Measurements from ENCODE around the gene IFIT1. TPM values are rescaled to one million over a fixed set of nuclear protein-coding genes. Genes with fewer than 3 reads are reported as not detected.

IFIT1 gene
- total and polyA plus RNA-seq, 9 of the 15 experiments (the other 6 are each of a cell fraction or from before 2014, with no cell fraction given), result 0.03 to 0.40 (median 0.18) TPM

GRCh38 chr10:89374713-89375141 lies 17.7 kb upstream of the IFIT1 start (continued):
- TF ChIP-seq TBL1XR1 (IDR thresholded peaks at IDR 0.05; ENCODE audit: low read length in 2 of 2), result no peak
- TF ChIP-seq HMG20A (CRISPR knock-in tag; conservative IDR thresholded peaks at IDR 0.05), result no peak
- TF ChIP-seq SMAD1 (IDR thresholded peaks at IDR 0.05; ENCODE audit: low read depth, low read length, partially characterized antibody), result no peak
- no peak for TF ChIP-seq E4F1 (CRISPR knock-in tag; IDR thresholded peaks at IDR 0.05; ENCODE audit: borderline replicate concordance)
- TF ChIP-seq ARID1B (IDR thresholded peaks at IDR 0.05), result peak; percentile 78
- TF ChIP-seq CBFA2T2 (conservative IDR thresholded peaks at IDR 0.05), result peak; percentile 76

GRCh38 chr10:89377705-89378637 lies 14.5 kb upstream of the IFIT1 start, which contains the start of gene IFIT1B:
IFIT1B (plus strand) TSS chr10:89378056; CDS start chr10:89378136, 80 bp downstream.
- no peaks in the 10 kb centered on the region for H3K36me3 ChIP-seq (ENCODE audit: control insufficient read depth, insufficient read depth, low read length)
- no peaks in the 10 kb centered on the region for H3K79me2 ChIP-seq (ENCODE audit: control insufficient read depth, insufficient read depth, low read length)
- H3K9me1 ChIP-seq (ENCODE audit: control insufficient read depth, insufficient read depth, low read length), result no peaks in the 10 kb centered on the region
- H3K27me3 ChIP-seq (ENCODE audit: control insufficient read depth in 2 of 2, insufficient read depth in 2 of 2, low read length in 2 of 2), result no peaks in the 10 kb centered on the region
- POLR2A ChIA-PET, result no interaction called here
- no peaks in the 10 kb centered on the region for H3K9me3 ChIP-seq (replicated peaks; ENCODE audit: control insufficient read depth, insufficient read depth, low read depth, low read length)
- H3K4me2 ChIP-seq (ENCODE audit: insufficient read depth, low read length), result no peak within 1 kb of the TSS
- CTCF ChIA-PET (ENCODE audit: low intra/inter-chr PET ratio), result no interaction called here
- no peak within 1 kb of the TSS for H2AFZ ChIP-seq (ENCODE audit: low read depth, low read length)
- 38% methylated on average over 4 of the region's 5 CpGs for WGBS (ENCODE audit: insufficient coverage, low coverage, missing lambda C conversion rate)
- in situ Hi-C loops (cut with MboI) (no loop called here), intact Hi-C loops (cut with micrococcal nuclease) (no loop called here)
- no peak within 1 kb of the TSS for H3K4me3 ChIP-seq
- DNase-seq (ENCODE audit: extremely low read depth in 1 of 4, low spot score in 3 of 4), result no peak
- no peak for FAIRE-seq
- no peak within 1 kb of the TSS for H3K9ac ChIP-seq (ENCODE audit: insufficient read depth in 1 of 2, low read depth in 2 of 2, low read length in 2 of 2)
- H3K4me1 ChIP-seq (replicated peaks in 1 of 2; ENCODE audit: control insufficient read depth in 2 of 2, insufficient read depth in 2 of 2, low read length in 2 of 2), result peaks cover 0 to 14% of the 10 kb centered on the region in 2 experiments; a peak in 3 of 5 replicates
- no TSS peak for BruUV-seq (replicated peaks)
- no peak for ATAC-seq
- H4K20me1 ChIP-seq (replicated peaks; ENCODE audit: control insufficient read depth, insufficient read depth, low read length), result no peaks in the 10 kb centered on the region
- H3K27ac ChIP-seq (ENCODE audit: extremely low read depth, low read depth, low read length), result no peak within 1 kb of the TSS
- TF ChIP-seq NR2C1 (IDR thresholded peaks at IDR 0.05) (no peak), NR2C1 (tag; IDR thresholded peaks at IDR 0.05) (no peak), TAF7 (tag; IDR thresholded peaks at IDR 0.05) (no peak), C11orf30 (IDR thresholded peaks at IDR 0.05; ENCODE audit: low read depth) (no peak), ZNF146 (CRISPR knock-in tag; IDR thresholded peaks at IDR 0.05; ENCODE audit: unreplicated experiment) (no peak), EHMT2 (IDR thresholded peaks at IDR 0.05) (peak; percentile 58; the same call in 1 of the 2 replicates)
